ENCODE results near the gene OPCML.

The OPCML gene

GRCh38 chr11:133266986-133267385, 265.3 kb downstream of the OPCML start:
- Histone ChIP-seq H3K9ac (ENCODE audit: low read depth, low read length) (no peak overlapping the region), H3K36me3 (ENCODE audit: control insufficient read depth, insufficient read depth, low read length) (no peaks in the 10 kb centered on the region), H3K9me3 (ENCODE audit: control insufficient read depth, insufficient read depth, low read length) (no peaks in the 10 kb centered on the region), H3K4me1 (ENCODE audit: control insufficient read depth, insufficient read depth, low read length) (no peaks in the 10 kb centered on the region), H3K4me3 (ENCODE audit: low read depth, low read length) (no peak overlapping the region), H3K27me3 (ENCODE audit: control insufficient read depth, insufficient read depth, low read length) (no peaks in the 10 kb centered on the region)

- no peak overlapping the region for H3K4me3 ChIP-seq (ENCODE audit: low read depth, low read length)
- no peaks in the 10 kb centered on the region for H3K9me3 ChIP-seq (ENCODE audit: control insufficient read depth, insufficient read depth, low read length)
- H3K36me3 ChIP-seq (ENCODE audit: control insufficient read depth, insufficient read depth, low read length): no peaks in the 10 kb centered on the region
- no peaks in the 10 kb centered on the region for H3K27me3 ChIP-seq (ENCODE audit: control insufficient read depth, insufficient read depth, low read length)
- H3K4me1 ChIP-seq (ENCODE audit: control insufficient read depth, insufficient read depth, low read length): no peaks in the 10 kb centered on the region
- H3K9ac ChIP-seq (ENCODE audit: low read depth, low read length): no peak overlapping the region
Measured at GRCh38 chr11:133265530-133266035, 266.7 kb downstream of the OPCML start.

- H3K4me3 ChIP-seq (ENCODE audit: low read depth, low read length): no peak overlapping the region
- H3K27me3 ChIP-seq (ENCODE audit: control insufficient read depth, insufficient read depth, low read length): no peaks in the 10 kb centered on the region
- no peaks in the 10 kb centered on the region for H3K4me1 ChIP-seq (ENCODE audit: control insufficient read depth, insufficient read depth, low read length)
- H3K9me3 ChIP-seq (ENCODE audit: control insufficient read depth, insufficient read depth, low read length): no peaks in the 10 kb centered on the region
- no peak overlapping the region for H3K9ac ChIP-seq (ENCODE audit: low read depth, low read length)
- no peaks in the 10 kb centered on the region for H3K36me3 ChIP-seq (ENCODE audit: control insufficient read depth, insufficient read depth, low read length)
Measured at GRCh38 chr11:133263332-133263731, 269.0 kb downstream of the OPCML start.

GRCh38 chr11:133258751-133259150, 273.6 kb downstream of the OPCML start:
- no peaks in the 10 kb centered on the region for H3K4me1 ChIP-seq (ENCODE audit: control insufficient read depth, insufficient read depth, low read length)
- H3K9ac ChIP-seq (ENCODE audit: low read depth, low read length): no peak overlapping the region

GRCh38 chr11:133254601-133255000, 277.7 kb downstream of the OPCML start:
- H3K27me3 ChIP-seq (ENCODE audit: control insufficient read depth, insufficient read depth, low read length): no peaks in the 10 kb centered on the region
- no peak overlapping the region for H3K9ac ChIP-seq (ENCODE audit: low read depth, low read length)
- H3K4me1 ChIP-seq (ENCODE audit: control insufficient read depth, insufficient read depth, low read length): no peaks in the 10 kb centered on the region
- no peaks in the 10 kb centered on the region for H3K9me3 ChIP-seq (ENCODE audit: control insufficient read depth, insufficient read depth, low read length)
- H3K4me3 ChIP-seq (ENCODE audit: low read depth, low read length): no peak overlapping the region
- no peaks in the 10 kb centered on the region for H3K36me3 ChIP-seq (ENCODE audit: control insufficient read depth, insufficient read depth, low read length)

More at GRCh38 chr11:133258751-133259150, 273.6 kb downstream of the OPCML start:
- no peaks in the 10 kb centered on the region for H3K36me3 ChIP-seq (ENCODE audit: control insufficient read depth, insufficient read depth, low read length)
- H3K4me3 ChIP-seq (ENCODE audit: low read depth, low read length): no peak overlapping the region
- no peaks in the 10 kb centered on the region for H3K27me3 ChIP-seq (ENCODE audit: control insufficient read depth, insufficient read depth, low read length)
- no peaks in the 10 kb centered on the region for H3K9me3 ChIP-seq (ENCODE audit: control insufficient read depth, insufficient read depth, low read length)

GRCh38 chr11:133253570-133253969, 278.7 kb downstream of the OPCML start:
- Histone ChIP-seq H3K4me3 (ENCODE audit: low read depth, low read length) (no peak overlapping the region), H3K9me3 (ENCODE audit: control insufficient read depth, insufficient read depth, low read length) (no peaks in the 10 kb centered on the region), H3K4me1 (ENCODE audit: control insufficient read depth, insufficient read depth, low read length) (no peaks in the 10 kb centered on the region), H3K9ac (ENCODE audit: low read depth, low read length) (no peak overlapping the region), H3K36me3 (ENCODE audit: control insufficient read depth, insufficient read depth, low read length) (no peaks in the 10 kb centered on the region), H3K27me3 (ENCODE audit: control insufficient read depth, insufficient read depth, low read length) (no peaks in the 10 kb centered on the region)

- Histone ChIP-seq H3K4me3 (ENCODE audit: low read depth, low read length) (no peak overlapping the region), H3K36me3 (ENCODE audit: control insufficient read depth, insufficient read depth, low read length) (no peaks in the 10 kb centered on the region), H3K9ac (ENCODE audit: low read depth, low read length) (no peak overlapping the region), H3K4me1 (ENCODE audit: control insufficient read depth, insufficient read depth, low read length) (no peaks in the 10 kb centered on the region), H3K9me3 (ENCODE audit: control insufficient read depth, insufficient read depth, low read length) (no peaks in the 10 kb centered on the region), H3K27me3 (ENCODE audit: control insufficient read depth, insufficient read depth, low read length) (no peaks in the 10 kb centered on the region)
Measured at GRCh38 chr11:133251841-133252240, 280.5 kb downstream of the OPCML start.

GRCh38 chr11:133249530-133249929, 282.8 kb downstream of the OPCML start:
- Histone ChIP-seq H3K9me3 (ENCODE audit: control insufficient read depth, insufficient read depth, low read length) (no peaks in the 10 kb centered on the region), H3K36me3 (ENCODE audit: control insufficient read depth, insufficient read depth, low read length) (no peaks in the 10 kb centered on the region), H3K4me1 (ENCODE audit: control insufficient read depth, insufficient read depth, low read length) (no peaks in the 10 kb centered on the region), H3K27me3 (ENCODE audit: control insufficient read depth, insufficient read depth, low read length) (no peaks in the 10 kb centered on the region), H3K9ac (ENCODE audit: low read depth, low read length) (no peak overlapping the region), H3K4me3 (ENCODE audit: low read depth, low read length) (no peak overlapping the region)

GRCh38 chr11:133249065-133249464, 283.2 kb downstream of the OPCML start:
- H3K9me3 ChIP-seq (ENCODE audit: control insufficient read depth, insufficient read depth, low read length): no peaks in the 10 kb centered on the region
- no peak overlapping the region for H3K4me3 ChIP-seq (ENCODE audit: low read depth, low read length)
- H3K36me3 ChIP-seq (ENCODE audit: control insufficient read depth, insufficient read depth, low read length): no peaks in the 10 kb centered on the region
- no peak overlapping the region for H3K9ac ChIP-seq (ENCODE audit: low read depth, low read length)
- H3K4me1 ChIP-seq (ENCODE audit: control insufficient read depth, insufficient read depth, low read length): no peaks in the 10 kb centered on the region
- H3K27me3 ChIP-seq (ENCODE audit: control insufficient read depth, insufficient read depth, low read length): no peaks in the 10 kb centered on the region

- Histone ChIP-seq H3K27me3 (ENCODE audit: control insufficient read depth, insufficient read depth, low read length) (no peaks in the 10 kb centered on the region), H3K9ac (ENCODE audit: low read depth, low read length) (no peak overlapping the region), H3K4me1 (ENCODE audit: control insufficient read depth, insufficient read depth, low read length) (peaks cover 4% of the 10 kb centered on the region), H3K36me3 (ENCODE audit: control insufficient read depth, insufficient read depth, low read length) (no peaks in the 10 kb centered on the region), H3K4me3 (ENCODE audit: low read depth, low read length) (no peak overlapping the region), H3K9me3 (ENCODE audit: control insufficient read depth, insufficient read depth, low read length) (no peaks in the 10 kb centered on the region)
Measured at GRCh38 chr11:133243832-133244231, 288.5 kb downstream of the OPCML start.

GRCh38 chr11:133240908-133241655, 291.2 kb downstream of the OPCML start:
- Histone ChIP-seq H3K36me3 (ENCODE audit: control insufficient read depth, insufficient read depth, low read length) (no peaks in the 10 kb centered on the region), H3K9me3 (ENCODE audit: control insufficient read depth, insufficient read depth, low read length) (no peaks in the 10 kb centered on the region), H3K4me1 (ENCODE audit: control insufficient read depth, insufficient read depth, low read length) (peaks cover 7% of the 10 kb centered on the region), H3K4me3 (ENCODE audit: low read depth, low read length) (no peak overlapping the region), H3K27me3 (ENCODE audit: control insufficient read depth, insufficient read depth, low read length) (no peaks in the 10 kb centered on the region), H3K9ac (ENCODE audit: low read depth, low read length) (no peak overlapping the region)

- Histone ChIP-seq H3K4me1 (ENCODE audit: control insufficient read depth, insufficient read depth, low read length) (peaks cover 7% of the 10 kb centered on the region), H3K4me3 (ENCODE audit: low read depth, low read length) (no peak overlapping the region), H3K36me3 (ENCODE audit: control insufficient read depth, insufficient read depth, low read length) (no peaks in the 10 kb centered on the region), H3K27me3 (ENCODE audit: control insufficient read depth, insufficient read depth, low read length) (no peaks in the 10 kb centered on the region), H3K9me3 (ENCODE audit: control insufficient read depth, insufficient read depth, low read length) (no peaks in the 10 kb centered on the region), H3K9ac (ENCODE audit: low read depth, low read length) (no peak overlapping the region)
Measured at GRCh38 chr11:133239575-133239974, 292.7 kb downstream of the OPCML start.
